HepG2 (cell line): ENCODE measurements around the gene NUP133.

Experiments
- CEBPB ChIP-seq: IDR thresholded peaks from 2 replicates; pipeline ENCODE4 v1.6.1; 2011; ENCODE audit warnings: low read depth, low read length, improper control_type of control experiment, borderline replicate concordance
- EP300 ChIP-seq, 3 experiments: sonication (generic) in 1 of 3; formaldehyde crosslinking in 1 of 3; IDR thresholded peaks; 2 replicates each; pipeline versions ENCODE4 v1.5.1 to v1.6.1; 2011 to 2020; ENCODE audit warnings: low read depth in 2 of 3, low read length in 2 of 3, borderline replicate concordance in 1 of 3, improper control_type of control experiment in 1 of 3, mild to moderate bottlenecking in 1 of 3, missing genetic modification reagents in 1 of 3, moderate library complexity in 1 of 3
- EZH2 ChIP-seq: conservative IDR thresholded peaks from 2 replicates; pipeline ENCODE4 v1.6.1; 2012; ENCODE audit warnings: mild to moderate bottlenecking, low read depth, low read length, moderate library complexity
- YY1 ChIP-seq: IDR thresholded peaks from 2 replicates; pipeline ENCODE4 v1.6.1; 2011; ENCODE audit warnings: low read length, low read depth, moderate library complexity, mild to moderate bottlenecking; ENCODE audit not compliant: insufficient read depth, insufficient replicate concordance
- ZNF225 ChIP-seq: sonication (generic); formaldehyde crosslinking; IDR thresholded peaks from 2 replicates; pipeline ENCODE4 v1.4.0; 2020; ENCODE audit warnings: mild to moderate bottlenecking, missing genetic modification reagents
- ZNF510 ChIP-seq: sonication (generic); formaldehyde crosslinking; IDR thresholded peaks from 2 replicates; pipeline ENCODE4 v1.4.0; 2020; ENCODE audit warnings: low read depth, mild to moderate bottlenecking, missing genetic modification reagents
- TF ChIP-seq, protein P1 (sequence below): sonication (generic); formaldehyde crosslinking; IDR thresholded peaks from 2 replicates; pipeline ENCODE4 v1.5.0; 2020; ENCODE audit warnings: mild to moderate bottlenecking, missing genetic modification reagents, moderate library complexity
- TF ChIP-seq, protein P2 (sequence below): sonication (generic); formaldehyde crosslinking; IDR thresholded peaks from 2 replicates; pipeline ENCODE4 v1.8.0; 2022; ENCODE audit warnings: mild to moderate bottlenecking, missing genetic modification reagents, moderate library complexity
- TF ChIP-seq, protein P3 (sequence below), 2 experiments: fragments of 450-650 bp in 1 of 2; sonication (generic) in 1 of 2; formaldehyde crosslinking in 1 of 2; IDR thresholded peaks; 2 replicates each; pipeline versions ENCODE4 v1.6.1 to v1.8.0; 2016 to 2022; ENCODE audit warnings: antibody characterized with exemption in 1 of 2, mild to moderate bottlenecking in 1 of 2, missing genetic modification reagents in 1 of 2
- TF ChIP-seq, protein P4 (sequence below): IDR thresholded peaks from 2 replicates; pipeline ENCODE4 v1.6.1; 2016

DNA sequence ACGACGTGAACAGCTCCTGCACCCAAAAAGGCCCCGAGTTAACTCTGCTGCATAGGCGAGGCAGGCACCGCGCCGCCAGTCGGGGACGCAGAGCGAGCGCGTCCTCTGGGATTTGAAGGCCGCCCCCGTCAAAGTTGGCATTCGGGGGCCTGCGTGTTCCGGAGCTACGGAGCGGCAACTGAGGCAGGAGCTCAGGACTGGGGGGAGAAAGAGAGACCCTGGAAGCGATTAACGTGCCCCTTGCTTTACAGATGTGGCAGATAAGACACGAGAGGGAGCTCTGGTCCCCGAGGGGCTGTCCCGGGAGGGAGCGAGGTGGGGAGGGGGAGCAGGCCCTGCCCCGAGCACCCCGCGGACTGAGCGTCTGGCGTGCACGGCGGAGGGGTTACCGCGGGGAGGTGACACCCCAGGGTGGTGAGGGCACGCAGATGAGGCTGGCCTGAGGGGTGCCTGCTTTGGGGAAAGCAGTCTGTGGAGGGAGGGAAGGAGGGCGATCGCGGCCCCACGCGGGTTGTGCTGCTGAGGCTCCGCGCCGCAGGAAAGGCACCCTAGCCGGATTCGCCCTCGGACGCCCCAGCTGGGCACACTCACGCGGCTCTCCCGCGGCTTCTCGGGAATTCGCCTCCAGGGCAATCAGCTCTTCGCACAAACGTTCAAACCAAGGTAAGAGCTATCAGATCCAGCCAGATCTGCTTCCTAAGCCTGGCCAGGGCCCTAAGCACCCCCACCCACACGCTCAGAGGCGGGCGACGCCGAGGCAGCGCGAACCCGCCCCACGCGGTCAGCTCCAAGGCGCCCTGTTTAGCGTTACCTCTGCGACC is 100.7 kb downstream of the NUP133 start:
- TF ChIP-seq, protein P1, sequence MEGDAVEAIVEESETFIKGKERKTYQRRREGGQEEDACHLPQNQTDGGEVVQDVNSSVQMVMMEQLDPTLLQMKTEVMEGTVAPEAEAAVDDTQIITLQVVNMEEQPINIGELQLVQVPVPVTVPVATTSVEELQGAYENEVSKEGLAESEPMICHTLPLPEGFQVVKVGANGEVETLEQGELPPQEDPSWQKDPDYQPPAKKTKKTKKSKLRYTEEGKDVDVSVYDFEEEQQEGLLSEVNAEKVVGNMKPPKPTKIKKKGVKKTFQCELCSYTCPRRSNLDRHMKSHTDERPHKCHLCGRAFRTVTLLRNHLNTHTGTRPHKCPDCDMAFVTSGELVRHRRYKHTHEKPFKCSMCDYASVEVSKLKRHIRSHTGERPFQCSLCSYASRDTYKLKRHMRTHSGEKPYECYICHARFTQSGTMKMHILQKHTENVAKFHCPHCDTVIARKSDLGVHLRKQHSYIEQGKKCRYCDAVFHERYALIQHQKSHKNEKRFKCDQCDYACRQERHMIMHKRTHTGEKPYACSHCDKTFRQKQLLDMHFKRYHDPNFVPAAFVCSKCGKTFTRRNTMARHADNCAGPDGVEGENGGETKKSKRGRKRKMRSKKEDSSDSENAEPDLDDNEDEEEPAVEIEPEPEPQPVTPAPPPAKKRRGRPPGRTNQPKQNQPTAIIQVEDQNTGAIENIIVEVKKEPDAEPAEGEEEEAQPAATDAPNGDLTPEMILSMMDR (CRISPR knock-in tag), result peak; percentile 43
- TF ChIP-seq, protein P2, sequence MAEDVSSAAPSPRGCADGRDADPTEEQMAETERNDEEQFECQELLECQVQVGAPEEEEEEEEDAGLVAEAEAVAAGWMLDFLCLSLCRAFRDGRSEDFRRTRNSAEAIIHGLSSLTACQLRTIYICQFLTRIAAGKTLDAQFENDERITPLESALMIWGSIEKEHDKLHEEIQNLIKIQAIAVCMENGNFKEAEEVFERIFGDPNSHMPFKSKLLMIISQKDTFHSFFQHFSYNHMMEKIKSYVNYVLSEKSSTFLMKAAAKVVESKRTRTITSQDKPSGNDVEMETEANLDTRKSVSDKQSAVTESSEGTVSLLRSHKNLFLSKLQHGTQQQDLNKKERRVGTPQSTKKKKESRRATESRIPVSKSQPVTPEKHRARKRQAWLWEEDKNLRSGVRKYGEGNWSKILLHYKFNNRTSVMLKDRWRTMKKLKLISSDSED, result no peak
- TF ChIP-seq CEBPB (no peak), ZNF225 (CRISPR knock-in tag) (no peak), ZNF510 (CRISPR knock-in tag) (no peak), EZH2 (no peak), EP300 (IDR thresholded peaks at IDR 0.05; ENCODE audit: low read depth in 2 of 2, low read length in 2 of 2) (no peak), EP300 (CRISPR knock-in tag; IDR thresholded peaks at IDR 0.05; ENCODE audit: borderline replicate concordance) (no peak), YY1 (no peak)
- TF ChIP-seq, protein P3, sequence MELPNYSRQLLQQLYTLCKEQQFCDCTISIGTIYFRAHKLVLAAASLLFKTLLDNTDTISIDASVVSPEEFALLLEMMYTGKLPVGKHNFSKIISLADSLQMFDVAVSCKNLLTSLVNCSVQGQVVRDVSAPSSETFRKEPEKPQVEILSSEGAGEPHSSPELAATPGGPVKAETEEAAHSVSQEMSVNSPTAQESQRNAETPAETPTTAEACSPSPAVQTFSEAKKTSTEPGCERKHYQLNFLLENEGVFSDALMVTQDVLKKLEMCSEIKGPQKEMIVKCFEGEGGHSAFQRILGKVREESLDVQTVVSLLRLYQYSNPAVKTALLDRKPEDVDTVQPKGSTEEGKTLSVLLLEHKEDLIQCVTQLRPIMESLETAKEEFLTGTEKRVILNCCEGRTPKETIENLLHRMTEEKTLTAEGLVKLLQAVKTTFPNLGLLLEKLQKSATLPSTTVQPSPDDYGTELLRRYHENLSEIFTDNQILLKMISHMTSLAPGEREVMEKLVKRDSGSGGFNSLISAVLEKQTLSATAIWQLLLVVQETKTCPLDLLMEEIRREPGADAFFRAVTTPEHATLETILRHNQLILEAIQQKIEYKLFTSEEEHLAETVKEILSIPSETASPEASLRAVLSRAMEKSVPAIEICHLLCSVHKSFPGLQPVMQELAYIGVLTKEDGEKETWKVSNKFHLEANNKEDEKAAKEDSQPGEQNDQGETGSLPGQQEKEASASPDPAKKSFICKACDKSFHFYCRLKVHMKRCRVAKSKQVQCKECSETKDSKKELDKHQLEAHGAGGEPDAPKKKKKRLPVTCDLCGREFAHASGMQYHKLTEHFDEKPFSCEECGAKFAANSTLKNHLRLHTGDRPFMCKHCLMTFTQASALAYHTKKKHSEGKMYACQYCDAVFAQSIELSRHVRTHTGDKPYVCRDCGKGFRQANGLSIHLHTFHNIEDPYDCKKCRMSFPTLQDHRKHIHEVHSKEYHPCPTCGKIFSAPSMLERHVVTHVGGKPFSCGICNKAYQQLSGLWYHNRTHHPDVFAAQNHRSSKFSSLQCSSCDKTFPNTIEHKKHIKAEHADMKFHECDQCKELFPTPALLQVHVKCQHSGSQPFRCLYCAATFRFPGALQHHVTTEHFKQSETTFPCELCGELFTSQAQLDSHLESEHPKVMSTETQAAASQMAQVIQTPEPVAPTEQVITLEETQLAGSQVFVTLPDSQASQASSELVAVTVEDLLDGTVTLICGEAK (IDR thresholded peaks at IDR 0.05), result no peak
- TF ChIP-seq, protein P3 (CRISPR knock-in tag; IDR thresholded peaks at IDR 0.05), result no peak
- TF ChIP-seq, protein P4, sequence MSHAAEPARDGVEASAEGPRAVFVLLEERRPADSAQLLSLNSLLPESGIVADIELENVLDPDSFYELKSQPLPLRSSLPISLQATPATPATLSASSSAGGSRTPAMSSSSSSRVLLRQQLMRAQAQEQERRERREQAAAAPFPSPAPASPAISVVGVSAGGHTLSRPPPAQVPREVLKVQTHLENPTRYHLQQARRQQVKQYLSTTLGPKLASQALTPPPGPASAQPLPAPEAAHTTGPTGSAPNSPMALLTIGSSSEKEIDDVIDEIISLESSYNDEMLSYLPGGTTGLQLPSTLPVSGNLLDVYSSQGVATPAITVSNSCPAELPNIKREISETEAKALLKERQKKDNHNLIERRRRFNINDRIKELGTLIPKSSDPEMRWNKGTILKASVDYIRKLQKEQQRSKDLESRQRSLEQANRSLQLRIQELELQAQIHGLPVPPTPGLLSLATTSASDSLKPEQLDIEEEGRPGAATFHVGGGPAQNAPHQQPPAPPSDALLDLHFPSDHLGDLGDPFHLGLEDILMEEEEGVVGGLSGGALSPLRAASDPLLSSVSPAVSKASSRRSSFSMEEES, result no peak
